Panc1 (cell line): Measurements from ENCODE around the gene APBB2. TPM values are rescaled to one million over a fixed set of nuclear protein-coding genes. Genes with fewer than 3 reads are reported as not detected.
"Not testable (repeated sequence)": the region's sequence is repeated elsewhere in the genome, so short reads cannot be mapped to it uniquely, and the experiment has no call there.

Experiments
- ATAC-seq: fragments of 200-7000 bp; cut with Tn5 transposase; 2 replicates; pipeline ENCODE4 v1.9.1; 2020; ENCODE audit warnings: mild to moderate bottlenecking, moderate library complexity
- BruUV-seq: library from RNA; stranded (reverse); fragments of 400-500 nt; replicated peaks from 2 replicates; lab custom pipeline; 2021; lab: Mats Ljungman, UMichigan
- CTCF ChIA-PET: fragments of 300-600 bp; sonication (Branson Sonifier 250); formaldehyde crosslinking; loops from one replicate; lab custom pipeline; 2022; ENCODE audit warnings: antibody characterized with exemption; lab: Charles Lee
- POLR2A ChIA-PET: fragments of 300-600 bp; sonication (Branson Sonifier 250); formaldehyde crosslinking; loops from one replicate; lab custom pipeline; 2022; ENCODE audit warnings: antibody characterized with exemption; lab: Charles Lee
- DNase-seq: peaks from one replicate; pipeline ENCODE4 v3.0.0-alpha.2; 2010; ENCODE audit warnings: low read depth, low spot score
- H3K27ac ChIP-seq: 2 replicates; pipeline ENCODE4 v1.5.1; 2011; ENCODE audit warnings: mild to moderate bottlenecking, low read length, inconsistent platforms
- H3K27me3 ChIP-seq: fragments of 200-500 bp; sonication (Bioruptor generic); 2 replicates; pipeline ENCODE4 v1.6.0; 2014; ENCODE audit warnings: low read length, inconsistent platforms; ENCODE audit not compliant: control insufficient read depth, insufficient read depth
- H3K36me3 ChIP-seq: fragments of 200-500 bp; sonication (Bioruptor generic); 2 replicates; pipeline ENCODE4 v1.5.1; 2014; ENCODE audit warnings: inconsistent platforms, mild to moderate bottlenecking, low read length, moderate library complexity; ENCODE audit not compliant: control insufficient read depth, insufficient read depth
- H3K4me1 ChIP-seq: 2 replicates; pipeline ENCODE4 v1.5.1; 2011; ENCODE audit warnings: inconsistent platforms, mild to moderate bottlenecking, low read length, moderate library complexity; ENCODE audit not compliant: control insufficient read depth, insufficient read depth
- H3K4me3 ChIP-seq, 2 experiments: 2 replicates each; pipeline ENCODE4 v1.5.1; 2011 to 2012; ENCODE audit warnings: low read depth in 2 of 2, low read length in 2 of 2, mild to moderate bottlenecking in 2 of 2, inconsistent platforms in 1 of 2, moderate library complexity in 1 of 2
- H3K9me3 ChIP-seq: fragments of 200-500 bp; sonication (Bioruptor generic); 2 replicates; pipeline ENCODE4 v1.5.1; 2014; ENCODE audit warnings: low read depth, mild to moderate bottlenecking, inconsistent platforms, low read length, moderate library complexity; ENCODE audit not compliant: control insufficient read depth, insufficient read depth
- POLR2AphosphoS5 ChIP-seq: IDR thresholded peaks from 2 replicates; pipeline ENCODE4 v1.6.1; 2012; ENCODE audit warnings: mild to moderate bottlenecking, low read depth, low read length, moderate library complexity
- SIN3A ChIP-seq: IDR thresholded peaks from 2 replicates; pipeline ENCODE4 v1.6.1; 2012; ENCODE audit warnings: low read depth, mild to moderate bottlenecking, low read length, moderate library complexity, borderline replicate concordance; ENCODE audit not compliant: insufficient read depth
- TCF7L2 ChIP-seq: IDR thresholded peaks from 2 replicates; pipeline ENCODE4 v1.6.1; 2011; ENCODE audit warnings: mild to moderate bottlenecking, low read depth, low read length, inconsistent platforms
- in situ Hi-C: cut with HindIII; loops from 2 replicates; pipeline ENCODE4 v1.10.0; 2016; ENCODE audit warnings: low sequenced_read_pairs, low pct_unique_long_range_greater_than_20kb
- intact Hi-C: fragments of 100-400 bp; cut with micrococcal nuclease; formaldehyde crosslinking; loops from one replicate; pipeline ENCODE4 v1.10.0; 2022; ENCODE audit not compliant: unreplicated experiment
- total RNA-seq: library from RNA; stranded (reverse); gene quantifications from one replicate; pipeline ENCODE4 v1.2.1, GENCODE V29; 2021; ENCODE audit not compliant: unreplicated experiment
- TF ChIP-seq, protein P1 (sequence below): fragments of 450-650 bp; IDR thresholded peaks from 2 replicates; pipeline ENCODE4 v1.5.1; 2017; ENCODE audit warnings: mild to moderate bottlenecking
- TF ChIP-seq, protein P2 (sequence below), 2 experiments: IDR thresholded peaks; 2 replicates each; pipeline ENCODE4 v1.6.1; 2011 to 2012; ENCODE audit warnings: low read depth in 2 of 2, control low read depth in 1 of 2, low read length in 1 of 2, mild to moderate bottlenecking in 1 of 2, moderate library complexity in 1 of 2; ENCODE audit not compliant: insufficient read depth in 1 of 2

The APBB2 gene
- total RNA-seq, 1 experiment from 2014 or later, result 27.1 TPM

DNA sequence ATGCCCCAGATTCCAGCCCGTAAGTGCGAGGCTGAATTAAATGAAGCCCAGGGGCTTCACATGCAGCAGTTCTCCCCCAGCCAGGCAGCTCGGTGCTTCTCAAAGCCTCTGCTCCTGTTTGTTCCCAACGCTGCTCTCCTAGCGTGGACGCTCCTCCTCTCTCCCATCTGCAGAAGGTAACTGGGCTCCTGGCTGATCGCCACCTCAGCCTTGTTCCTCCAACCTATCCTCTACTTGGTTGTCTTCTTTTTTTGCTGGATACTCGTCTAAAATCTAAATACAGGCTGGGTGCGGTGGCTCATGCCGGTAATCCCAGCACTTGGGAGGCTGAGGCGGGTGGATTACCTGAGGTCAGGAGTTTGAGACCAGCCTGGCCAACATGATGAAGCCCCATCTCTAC lies 394.2 kb downstream of the APBB2 start:
- in situ Hi-C loops (no loop called here), intact Hi-C loops (no loop called here)
- H3K27me3 ChIP-seq, result no peaks in the 10 kb centered on the region
- TF ChIP-seq POLR2AphosphoS5, result no peak
- no peak for TF ChIP-seq SIN3A
- TF ChIP-seq, protein P1, sequence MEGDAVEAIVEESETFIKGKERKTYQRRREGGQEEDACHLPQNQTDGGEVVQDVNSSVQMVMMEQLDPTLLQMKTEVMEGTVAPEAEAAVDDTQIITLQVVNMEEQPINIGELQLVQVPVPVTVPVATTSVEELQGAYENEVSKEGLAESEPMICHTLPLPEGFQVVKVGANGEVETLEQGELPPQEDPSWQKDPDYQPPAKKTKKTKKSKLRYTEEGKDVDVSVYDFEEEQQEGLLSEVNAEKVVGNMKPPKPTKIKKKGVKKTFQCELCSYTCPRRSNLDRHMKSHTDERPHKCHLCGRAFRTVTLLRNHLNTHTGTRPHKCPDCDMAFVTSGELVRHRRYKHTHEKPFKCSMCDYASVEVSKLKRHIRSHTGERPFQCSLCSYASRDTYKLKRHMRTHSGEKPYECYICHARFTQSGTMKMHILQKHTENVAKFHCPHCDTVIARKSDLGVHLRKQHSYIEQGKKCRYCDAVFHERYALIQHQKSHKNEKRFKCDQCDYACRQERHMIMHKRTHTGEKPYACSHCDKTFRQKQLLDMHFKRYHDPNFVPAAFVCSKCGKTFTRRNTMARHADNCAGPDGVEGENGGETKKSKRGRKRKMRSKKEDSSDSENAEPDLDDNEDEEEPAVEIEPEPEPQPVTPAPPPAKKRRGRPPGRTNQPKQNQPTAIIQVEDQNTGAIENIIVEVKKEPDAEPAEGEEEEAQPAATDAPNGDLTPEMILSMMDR, result no peak
- TF ChIP-seq, protein P2, sequence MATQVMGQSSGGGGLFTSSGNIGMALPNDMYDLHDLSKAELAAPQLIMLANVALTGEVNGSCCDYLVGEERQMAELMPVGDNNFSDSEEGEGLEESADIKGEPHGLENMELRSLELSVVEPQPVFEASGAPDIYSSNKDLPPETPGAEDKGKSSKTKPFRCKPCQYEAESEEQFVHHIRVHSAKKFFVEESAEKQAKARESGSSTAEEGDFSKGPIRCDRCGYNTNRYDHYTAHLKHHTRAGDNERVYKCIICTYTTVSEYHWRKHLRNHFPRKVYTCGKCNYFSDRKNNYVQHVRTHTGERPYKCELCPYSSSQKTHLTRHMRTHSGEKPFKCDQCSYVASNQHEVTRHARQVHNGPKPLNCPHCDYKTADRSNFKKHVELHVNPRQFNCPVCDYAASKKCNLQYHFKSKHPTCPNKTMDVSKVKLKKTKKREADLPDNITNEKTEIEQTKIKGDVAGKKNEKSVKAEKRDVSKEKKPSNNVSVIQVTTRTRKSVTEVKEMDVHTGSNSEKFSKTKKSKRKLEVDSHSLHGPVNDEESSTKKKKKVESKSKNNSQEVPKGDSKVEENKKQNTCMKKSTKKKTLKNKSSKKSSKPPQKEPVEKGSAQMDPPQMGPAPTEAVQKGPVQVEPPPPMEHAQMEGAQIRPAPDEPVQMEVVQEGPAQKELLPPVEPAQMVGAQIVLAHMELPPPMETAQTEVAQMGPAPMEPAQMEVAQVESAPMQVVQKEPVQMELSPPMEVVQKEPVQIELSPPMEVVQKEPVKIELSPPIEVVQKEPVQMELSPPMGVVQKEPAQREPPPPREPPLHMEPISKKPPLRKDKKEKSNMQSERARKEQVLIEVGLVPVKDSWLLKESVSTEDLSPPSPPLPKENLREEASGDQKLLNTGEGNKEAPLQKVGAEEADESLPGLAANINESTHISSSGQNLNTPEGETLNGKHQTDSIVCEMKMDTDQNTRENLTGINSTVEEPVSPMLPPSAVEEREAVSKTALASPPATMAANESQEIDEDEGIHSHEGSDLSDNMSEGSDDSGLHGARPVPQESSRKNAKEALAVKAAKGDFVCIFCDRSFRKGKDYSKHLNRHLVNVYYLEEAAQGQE (IDR thresholded peaks at IDR 0.05; ENCODE audit: insufficient read depth in 1 of 2, low read depth in 2 of 2, low read length in 1 of 2), result no peak
- TF ChIP-seq TCF7L2, result no peak
- no peaks in the 10 kb centered on the region for H3K4me1 ChIP-seq
- CTCF ChIA-PET, result no interaction called here
- no TSS peak for BruUV-seq
- DNase-seq, result no peak
- no peak overlapping the region for H3K4me3 ChIP-seq
- H3K9me3 ChIP-seq, result no peaks in the 10 kb centered on the region
- no peaks in the 10 kb centered on the region for H3K36me3 ChIP-seq
- POLR2A ChIA-PET, result no interaction called here
- ATAC-seq, result no peak
- no peak overlapping the region for H3K27ac ChIP-seq

DNA sequence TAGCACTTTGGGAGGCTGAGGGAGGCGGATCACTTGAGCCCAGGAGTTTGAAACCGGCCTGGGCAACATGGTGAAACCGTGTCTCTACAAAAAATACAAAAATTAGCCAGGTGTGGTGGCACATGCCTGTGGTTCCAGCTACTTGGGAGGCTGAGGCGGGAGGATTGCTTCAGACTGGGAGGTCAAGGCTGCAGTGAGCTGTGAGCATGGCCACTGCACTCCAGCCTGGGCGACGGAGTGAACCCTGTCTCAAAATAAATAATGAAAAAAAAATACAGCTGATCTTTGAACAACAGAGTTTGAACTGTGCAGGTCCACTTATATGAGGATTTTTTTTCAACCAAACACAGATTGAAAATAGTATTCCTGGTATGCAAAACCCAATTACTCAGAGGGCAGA lies 397.2 kb downstream of the APBB2 start:
- POLR2A ChIA-PET, H3K27ac ChIP-seq, in situ Hi-C loops, H3K4me1 ChIP-seq, H3K4me3 ChIP-seq, ATAC-seq, H3K27me3 ChIP-seq, intact Hi-C loops, H3K9me3 ChIP-seq, DNase-seq, BruUV-seq, H3K36me3 ChIP-seq, CTCF ChIA-PET: not testable (repeated sequence)

DNA sequence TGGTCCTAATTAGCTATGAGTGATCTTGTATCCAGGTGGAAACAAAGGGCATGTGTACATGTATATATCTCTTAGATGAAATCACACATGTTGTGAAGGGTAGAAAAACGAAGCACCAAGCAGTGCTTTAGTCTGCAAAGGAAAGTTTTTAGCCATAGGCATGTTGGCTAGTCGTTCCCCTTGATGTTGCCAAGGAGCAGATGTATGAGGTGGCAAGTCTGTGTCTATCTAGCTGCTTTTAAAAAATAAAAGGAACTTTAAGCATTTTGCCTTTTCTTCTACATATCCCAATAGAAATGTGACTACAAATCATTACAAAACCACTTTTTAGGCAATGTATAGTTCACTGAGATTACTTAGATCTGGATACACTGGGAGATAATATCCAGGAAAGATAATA lies 401.5 kb downstream of the APBB2 start:
- in situ Hi-C loops, result no loop called here
- no TSS peak for BruUV-seq

More for the DNA sequence above, 401.5 kb downstream of the APBB2 start:
- ChIA-PET CTCF (no interaction called here), POLR2A (no interaction called here)
- Histone ChIP-seq H3K27ac (no peak overlapping the region), H3K27me3 (no peaks in the 10 kb centered on the region), H3K4me1 (no peaks in the 10 kb centered on the region), H3K4me3 (no peak overlapping the region), H3K9me3 (no peaks in the 10 kb centered on the region), H3K36me3 (no peaks in the 10 kb centered on the region)
- intact Hi-C loops, result no loop called here
- no peak for DNase-seq
- no peak for ATAC-seq
- TF ChIP-seq, protein P1, result no peak
- TF ChIP-seq TCF7L2 (no peak), POLR2AphosphoS5 (no peak), SIN3A (no peak)
- TF ChIP-seq, protein P2 (IDR thresholded peaks at IDR 0.05; ENCODE audit: insufficient read depth in 1 of 2, low read depth in 2 of 2, low read length in 1 of 2), result no peak
